Neural cell (in vitro differentiated cells): ENCODE results near the gene METTL2B. TPM values are rescaled to one million over a fixed set of nuclear protein-coding genes. Genes with fewer than 3 reads are reported as not detected.

Experiments used
- H2AFZ ChIP-seq: fragments of 200-600, 300-800 bp; sonication (generic), shearing (Covaris generic); 2 replicates; pipeline ENCODE4 v1.6.0; 2014; ENCODE audit warnings: low read depth, mild to moderate bottlenecking, antibody characterized with exemption, low read length, moderate library complexity
- H3F3A ChIP-seq: fragments of 200-600 bp; shearing (Covaris generic); 2 replicates; pipeline ENCODE4 v1.6.1; 2016; ENCODE audit warnings: mild to moderate bottlenecking, moderate library complexity, mixed read lengths, antibody characterized with exemption, low read length; ENCODE audit not compliant: insufficient read depth, poor library complexity, severe bottlenecking
- H3K27ac ChIP-seq: fragments of 200-600, 300-800 bp; sonication (generic), shearing (Covaris generic); 2 replicates; pipeline ENCODE4 v1.5.1; 2014; ENCODE audit warnings: mild to moderate bottlenecking, low read length, moderate library complexity
- H3K27me3 ChIP-seq: fragments of 300-800, 200-600 bp; sonication (generic), shearing (Covaris generic); 2 replicates; pipeline ENCODE4 v1.6.0; 2014; ENCODE audit warnings: mild to moderate bottlenecking, low read depth, low read length, moderate library complexity; ENCODE audit not compliant: insufficient read depth
- H3K36me3 ChIP-seq: fragments of 300-800, 200-600 bp; sonication (generic), shearing (Covaris generic); 2 replicates; pipeline ENCODE4 v1.5.1; 2014; ENCODE audit warnings: mild to moderate bottlenecking, antibody characterized with exemption, low read length, moderate library complexity; ENCODE audit not compliant: insufficient read depth
- H3K4me2 ChIP-seq: fragments of 300-800, 200-600 bp; sonication (generic), shearing (Covaris generic); 2 replicates; pipeline ENCODE4 v1.6.0; 2014; ENCODE audit warnings: mild to moderate bottlenecking, low read length
- H3K4me3 ChIP-seq: fragments of 300-800, 200-600 bp; sonication (generic), shearing (Covaris generic); 2 replicates; pipeline ENCODE4 v1.5.1; 2014; ENCODE audit warnings: mild to moderate bottlenecking, low read length, moderate library complexity
- H3K79me2 ChIP-seq: fragments of 200-600 bp; shearing (Covaris generic); replicated peaks from 2 replicates; pipeline ENCODE4 v1.6.0; 2014; ENCODE audit warnings: mild to moderate bottlenecking, low read length, moderate library complexity; ENCODE audit not compliant: insufficient read depth
- H3K9ac ChIP-seq: fragments of 300-800, 200-600 bp; sonication (generic), shearing (Covaris generic); 2 replicates; pipeline ENCODE4 v1.6.1; 2016; ENCODE audit warnings: mild to moderate bottlenecking, low read length, mixed read lengths
- H3K9me2 ChIP-seq: fragments of 200-600 bp; shearing (Covaris generic); 2 replicates; pipeline ENCODE4 v1.6.1; 2016; ENCODE audit warnings: mild to moderate bottlenecking, low read length, mixed read lengths; ENCODE audit not compliant: insufficient read depth
- H3K9me3 ChIP-seq: fragments of 200-600, 300-800 bp; sonication (generic), shearing (Covaris generic); 2 replicates; pipeline ENCODE4 v1.6.1; 2016; ENCODE audit warnings: mild to moderate bottlenecking, mixed run types, low read length, moderate library complexity, mixed read lengths
- H4K20me1 ChIP-seq: fragments of 200-600 bp; shearing (Covaris generic); 2 replicates; pipeline ENCODE4 v1.6.1; 2016; ENCODE audit warnings: mild to moderate bottlenecking, mixed run types; ENCODE audit not compliant: insufficient read depth
- EZH2 ChIP-seq: fragments of 200-600, 300-800 bp; shearing (Covaris generic), sonication (generic); IDR thresholded peaks from 2 replicates; pipeline ENCODE4 v1.6.1; 2014; ENCODE audit warnings: antibody characterized with exemption, low read length, borderline replicate concordance, mild to moderate bottlenecking; ENCODE audit not compliant: insufficient read depth, poor library complexity, severe bottlenecking
- MXI1 ChIP-seq: fragments of 450-650 bp; conservative IDR thresholded peaks from 2 replicates; pipeline ENCODE4 v1.6.1; 2014; ENCODE audit warnings: antibody characterized with exemption, mild to moderate bottlenecking; ENCODE audit not compliant: poor library complexity, severe bottlenecking
- POLR2AphosphoS5 ChIP-seq: IDR thresholded peaks from 2 replicates; pipeline ENCODE4 v1.6.1; 2012
- RAD21 ChIP-seq: fragments of 450-650 bp; conservative IDR thresholded peaks from 2 replicates; pipeline ENCODE4 v1.6.1; 2014; ENCODE audit warnings: antibody characterized with exemption, mild to moderate bottlenecking, moderate library complexity
- SMC3 ChIP-seq: fragments of 450-650 bp; conservative IDR thresholded peaks from 2 replicates; pipeline ENCODE4 v1.6.1; 2014; ENCODE audit warnings: antibody characterized with exemption, mild to moderate bottlenecking, moderate library complexity; ENCODE audit not compliant: poor library complexity
- TAF1 ChIP-seq: IDR thresholded peaks from 2 replicates; pipeline ENCODE4 v1.6.1; 2012; ENCODE audit warnings: low read depth
- polyA plus RNA-seq: library from polyadenylated mRNA; depleted of rRNA; stranded (reverse); fragments of >200 nt; gene quantifications from 2 replicates; pipeline ENCODE4 v1.2.3, GENCODE V29; 2014
- TF ChIP-seq, protein P1 (sequence below): IDR thresholded peaks from 2 replicates; pipeline ENCODE4 v1.6.1; 2012; ENCODE audit warnings: borderline replicate concordance
- TF ChIP-seq, protein P2 (sequence below): fragments of 450-650 bp; IDR thresholded peaks from 2 replicates; pipeline ENCODE4 v1.5.1; 2014; ENCODE audit warnings: antibody characterized with exemption, mild to moderate bottlenecking, moderate library complexity; ENCODE audit not compliant: poor library complexity, severe bottlenecking

METTL2B gene
- polyA plus RNA-seq, 1 donor from 2014 or later: 43.0 TPM

- no peaks in the 10 kb centered on the region for H4K20me1 ChIP-seq
- no peaks in the 10 kb centered on the region for H3K79me2 ChIP-seq
- H3K9me2 ChIP-seq: no peaks in the 10 kb centered on the region
- H3K27ac ChIP-seq: no peak overlapping the region
- H3K4me3 ChIP-seq: no peak overlapping the region
- TF ChIP-seq MXI1 (no peak), TAF1 (no peak), RAD21 (no peak), EZH2 (no peak)
- TF ChIP-seq, protein P1, sequence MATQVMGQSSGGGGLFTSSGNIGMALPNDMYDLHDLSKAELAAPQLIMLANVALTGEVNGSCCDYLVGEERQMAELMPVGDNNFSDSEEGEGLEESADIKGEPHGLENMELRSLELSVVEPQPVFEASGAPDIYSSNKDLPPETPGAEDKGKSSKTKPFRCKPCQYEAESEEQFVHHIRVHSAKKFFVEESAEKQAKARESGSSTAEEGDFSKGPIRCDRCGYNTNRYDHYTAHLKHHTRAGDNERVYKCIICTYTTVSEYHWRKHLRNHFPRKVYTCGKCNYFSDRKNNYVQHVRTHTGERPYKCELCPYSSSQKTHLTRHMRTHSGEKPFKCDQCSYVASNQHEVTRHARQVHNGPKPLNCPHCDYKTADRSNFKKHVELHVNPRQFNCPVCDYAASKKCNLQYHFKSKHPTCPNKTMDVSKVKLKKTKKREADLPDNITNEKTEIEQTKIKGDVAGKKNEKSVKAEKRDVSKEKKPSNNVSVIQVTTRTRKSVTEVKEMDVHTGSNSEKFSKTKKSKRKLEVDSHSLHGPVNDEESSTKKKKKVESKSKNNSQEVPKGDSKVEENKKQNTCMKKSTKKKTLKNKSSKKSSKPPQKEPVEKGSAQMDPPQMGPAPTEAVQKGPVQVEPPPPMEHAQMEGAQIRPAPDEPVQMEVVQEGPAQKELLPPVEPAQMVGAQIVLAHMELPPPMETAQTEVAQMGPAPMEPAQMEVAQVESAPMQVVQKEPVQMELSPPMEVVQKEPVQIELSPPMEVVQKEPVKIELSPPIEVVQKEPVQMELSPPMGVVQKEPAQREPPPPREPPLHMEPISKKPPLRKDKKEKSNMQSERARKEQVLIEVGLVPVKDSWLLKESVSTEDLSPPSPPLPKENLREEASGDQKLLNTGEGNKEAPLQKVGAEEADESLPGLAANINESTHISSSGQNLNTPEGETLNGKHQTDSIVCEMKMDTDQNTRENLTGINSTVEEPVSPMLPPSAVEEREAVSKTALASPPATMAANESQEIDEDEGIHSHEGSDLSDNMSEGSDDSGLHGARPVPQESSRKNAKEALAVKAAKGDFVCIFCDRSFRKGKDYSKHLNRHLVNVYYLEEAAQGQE: no peak
- TF ChIP-seq, protein P2, sequence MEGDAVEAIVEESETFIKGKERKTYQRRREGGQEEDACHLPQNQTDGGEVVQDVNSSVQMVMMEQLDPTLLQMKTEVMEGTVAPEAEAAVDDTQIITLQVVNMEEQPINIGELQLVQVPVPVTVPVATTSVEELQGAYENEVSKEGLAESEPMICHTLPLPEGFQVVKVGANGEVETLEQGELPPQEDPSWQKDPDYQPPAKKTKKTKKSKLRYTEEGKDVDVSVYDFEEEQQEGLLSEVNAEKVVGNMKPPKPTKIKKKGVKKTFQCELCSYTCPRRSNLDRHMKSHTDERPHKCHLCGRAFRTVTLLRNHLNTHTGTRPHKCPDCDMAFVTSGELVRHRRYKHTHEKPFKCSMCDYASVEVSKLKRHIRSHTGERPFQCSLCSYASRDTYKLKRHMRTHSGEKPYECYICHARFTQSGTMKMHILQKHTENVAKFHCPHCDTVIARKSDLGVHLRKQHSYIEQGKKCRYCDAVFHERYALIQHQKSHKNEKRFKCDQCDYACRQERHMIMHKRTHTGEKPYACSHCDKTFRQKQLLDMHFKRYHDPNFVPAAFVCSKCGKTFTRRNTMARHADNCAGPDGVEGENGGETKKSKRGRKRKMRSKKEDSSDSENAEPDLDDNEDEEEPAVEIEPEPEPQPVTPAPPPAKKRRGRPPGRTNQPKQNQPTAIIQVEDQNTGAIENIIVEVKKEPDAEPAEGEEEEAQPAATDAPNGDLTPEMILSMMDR: no peak
- H2AFZ ChIP-seq: no peak overlapping the region
- no peak overlapping the region for H3K9ac ChIP-seq
- H3K27me3 ChIP-seq: no peaks in the 10 kb centered on the region
- H3F3A ChIP-seq: no peaks in the 10 kb centered on the region
- H3K36me3 ChIP-seq: no peaks in the 10 kb centered on the region
- no peaks in the 10 kb centered on the region for H3K9me3 ChIP-seq
- H3K4me2 ChIP-seq: no peak overlapping the region
Measured at GRCh38 chr7:128431754-128432153, 44.8 kb upstream of the METTL2B start.

GRCh38 chr7:128434413-128435326 lies 41.9 kb upstream of the METTL2B start:
- no peak overlapping the region for H2AFZ ChIP-seq
- no peaks in the 10 kb centered on the region for H3K27me3 ChIP-seq
- no peaks in the 10 kb centered on the region for H3K79me2 ChIP-seq
- H3K9me2 ChIP-seq: no peaks in the 10 kb centered on the region
- H3F3A ChIP-seq: no peaks in the 10 kb centered on the region
- H3K4me3 ChIP-seq: no peak overlapping the region
- no peak overlapping the region for H3K9ac ChIP-seq
- H3K9me3 ChIP-seq: no peaks in the 10 kb centered on the region
- H3K36me3 ChIP-seq: no peaks in the 10 kb centered on the region
- TF ChIP-seq POLR2AphosphoS5 (no peak), MXI1 (no peak), SMC3 (no peak), TAF1 (no peak)
- TF ChIP-seq, protein P1: no peak
- no peaks in the 10 kb centered on the region for H4K20me1 ChIP-seq
- no peak overlapping the region for H3K4me2 ChIP-seq
- no peak overlapping the region for H3K27ac ChIP-seq
